GM21381 (cell line): ENCODE measurements around the gene TLE1.
A peak's percentile ranks its signal among the peaks of the same experiment; 100 is the strongest.

ENCODE experiments used
- ATAC-seq: cut with Tn5 transposase; IDR thresholded peaks from one replicate; pipeline ENCODE4 v1.9.1; 2021; ENCODE audit warnings: mild to moderate bottlenecking, moderate library complexity; ENCODE audit not compliant: unreplicated experiment

TLE1 gene

GRCh38 chr9:81579381-81579780 is 110.0 kb downstream of the TLE1 start:
- ATAC-seq: no peak

GRCh38 chr9:81578606-81579005 is 110.7 kb downstream of the TLE1 start:
- no peak for ATAC-seq

GRCh38 chr9:81575956-81576355 is 113.4 kb downstream of the TLE1 start:
- no peak for ATAC-seq

GRCh38 chr9:81574405-81574804 is 114.9 kb downstream of the TLE1 start:
- ATAC-seq: no peak

GRCh38 chr9:81573415-81574321 is 115.7 kb downstream of the TLE1 start:
- ATAC-seq: no peak

- ATAC-seq: no peak
These were observed 119.3 kb downstream of the TLE1 start for GRCh38 chr9:81570083-81570482.

GRCh38 chr9:81566074-81566698 is 123.2 kb downstream of the TLE1 start:
- no peak for ATAC-seq

- ATAC-seq: no peak
These were observed 123.7 kb downstream of the TLE1 start for GRCh38 chr9:81565609-81566008.

GRCh38 chr9:81565144-81565543 is 124.2 kb downstream of the TLE1 start:
- no peak for ATAC-seq

GRCh38 chr9:81564632-81565031 is 124.7 kb downstream of the TLE1 start:
- no peak for ATAC-seq

- no peak for ATAC-seq
These were observed 125.6 kb downstream of the TLE1 start for GRCh38 chr9:81563739-81564138.

GRCh38 chr9:81563020-81563407 is 126.3 kb downstream of the TLE1 start:
- no peak for ATAC-seq

GRCh38 chr9:81562231-81563019 is 126.9 kb downstream of the TLE1 start:
- no peak for ATAC-seq

GRCh38 chr9:81560851-81561732 is 128.3 kb downstream of the TLE1 start:
- ATAC-seq: peak; percentile 78

- no peak for ATAC-seq
These were observed 129.6 kb downstream of the TLE1 start for GRCh38 chr9:81559709-81560108.

- ATAC-seq: no peak
These were observed 130.2 kb downstream of the TLE1 start for GRCh38 chr9:81559197-81559596.

GRCh38 chr9:81558091-81558830 is 131.1 kb downstream of the TLE1 start:
- no peak for ATAC-seq

- no peak for ATAC-seq
These were observed 131.8 kb downstream of the TLE1 start for GRCh38 chr9:81557452-81558090.

- no peak for ATAC-seq
These were observed 132.4 kb downstream of the TLE1 start for GRCh38 chr9:81556923-81557322.
